IPS DF 19.7 (cell line): ENCODE data around the gene BRPF3.
A peak's percentile ranks its signal among the peaks of the same experiment; 100 is the strongest.

Experiments
- DNase-seq: peaks from one replicate; pipeline ENCODE4 v3.0.0-alpha.2; 2013; ENCODE audit warnings: low read depth, low spot score

The BRPF3 gene

DNA sequence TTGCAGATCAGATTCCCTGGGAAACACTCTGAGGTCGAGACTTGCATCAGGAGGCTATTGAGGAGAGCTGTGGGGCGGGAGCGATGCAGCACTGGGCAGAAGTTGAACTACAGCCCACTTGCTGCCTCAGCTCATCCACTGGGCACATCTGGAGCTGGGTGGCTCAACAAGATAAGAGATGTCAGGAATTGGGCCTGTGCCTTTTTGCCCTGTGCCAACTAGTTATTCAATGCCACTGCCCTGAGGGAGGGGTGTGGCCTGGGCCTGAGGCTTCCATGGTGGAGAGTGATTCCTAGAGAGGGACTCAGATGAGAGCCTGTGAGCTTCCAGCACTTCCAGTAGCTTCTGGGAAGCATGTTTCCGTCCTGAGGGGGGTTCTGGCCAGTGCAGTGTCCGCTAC lies 32.7 kb downstream of the BRPF3 start:
- no peak for DNase-seq

DNA sequence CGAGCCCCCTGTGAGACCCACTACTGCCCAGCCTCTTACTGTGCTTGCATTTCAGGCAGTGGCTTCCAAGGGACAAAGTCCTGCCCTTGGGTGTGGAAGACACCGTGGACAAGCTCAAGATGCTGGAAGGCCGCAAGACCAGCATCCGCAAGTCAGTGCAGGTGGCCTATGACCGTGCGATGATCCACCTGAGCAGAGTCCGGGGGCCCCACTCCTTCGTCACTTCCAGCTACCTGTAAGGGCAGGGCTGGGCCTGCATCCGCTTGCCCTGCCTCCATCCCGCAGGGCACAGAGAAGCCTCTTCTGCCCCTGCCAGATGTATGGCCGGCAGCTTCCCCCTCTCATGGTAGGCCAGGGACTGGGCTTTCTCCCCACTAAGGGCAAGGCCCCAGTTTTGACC lies 33.8 kb downstream of the BRPF3 start:
- DNase-seq: no peak

DNA sequence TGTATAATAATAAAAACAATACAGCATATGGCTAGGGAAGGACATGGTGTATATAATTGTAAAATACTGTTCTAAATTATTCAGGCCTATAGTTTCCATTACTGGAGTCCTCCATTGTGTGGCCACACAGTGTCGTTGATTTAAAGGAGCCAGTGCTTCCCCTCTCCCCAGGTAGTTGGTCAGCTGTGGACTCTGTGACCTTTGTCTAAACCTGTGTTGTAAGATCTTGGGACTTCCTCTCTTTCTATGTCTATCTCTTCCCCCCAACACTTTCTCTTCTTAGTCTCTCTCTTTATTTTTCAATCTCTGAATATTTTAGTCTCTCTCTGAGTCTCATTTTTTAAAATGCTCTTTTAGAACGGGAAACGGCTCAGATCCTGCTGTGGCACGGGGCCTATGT lies 35.6 kb downstream of the BRPF3 start:
- DNase-seq: no peak

DNA sequence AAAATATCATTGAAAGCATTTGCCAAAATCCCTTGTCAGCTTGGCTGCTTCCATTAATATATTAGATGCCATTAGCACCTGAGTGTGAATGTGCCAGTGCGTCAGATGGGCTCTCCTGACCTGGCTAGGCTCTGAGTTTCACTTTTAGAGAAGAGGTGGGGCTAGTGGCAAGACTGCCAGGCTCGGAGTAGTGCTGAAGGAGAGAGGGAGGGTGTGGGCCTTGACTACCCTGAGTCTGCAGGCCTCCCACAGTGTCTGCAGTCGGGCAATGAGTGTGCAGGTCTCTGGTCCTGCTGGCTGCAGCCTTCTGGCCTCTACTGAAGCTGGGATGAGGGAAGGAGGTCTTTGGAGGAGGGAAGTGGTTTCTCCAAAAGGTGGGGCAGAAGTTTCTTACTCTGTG lies 38.8 kb downstream of the BRPF3 start:
- DNase-seq: no peak

DNA sequence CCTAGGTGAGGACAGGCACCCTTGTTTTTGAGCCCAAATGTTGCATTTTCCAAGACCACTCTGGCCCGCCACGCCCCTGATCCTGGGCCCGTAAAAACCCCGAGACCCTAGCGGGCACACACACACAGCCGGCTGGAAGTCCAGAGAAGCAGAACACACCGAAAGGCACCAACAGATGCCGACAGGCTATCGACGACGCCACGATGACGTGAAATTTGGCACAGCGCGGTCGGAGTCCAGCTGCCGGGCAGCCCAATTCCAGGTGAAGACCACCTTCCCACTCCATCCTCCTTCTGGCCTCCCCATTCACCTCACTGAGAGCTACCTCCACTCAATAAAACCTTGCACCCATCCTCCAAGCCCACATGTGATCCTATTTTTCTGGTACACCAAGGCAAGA lies 39.3 kb downstream of the BRPF3 start:
- no peak for DNase-seq

DNA sequence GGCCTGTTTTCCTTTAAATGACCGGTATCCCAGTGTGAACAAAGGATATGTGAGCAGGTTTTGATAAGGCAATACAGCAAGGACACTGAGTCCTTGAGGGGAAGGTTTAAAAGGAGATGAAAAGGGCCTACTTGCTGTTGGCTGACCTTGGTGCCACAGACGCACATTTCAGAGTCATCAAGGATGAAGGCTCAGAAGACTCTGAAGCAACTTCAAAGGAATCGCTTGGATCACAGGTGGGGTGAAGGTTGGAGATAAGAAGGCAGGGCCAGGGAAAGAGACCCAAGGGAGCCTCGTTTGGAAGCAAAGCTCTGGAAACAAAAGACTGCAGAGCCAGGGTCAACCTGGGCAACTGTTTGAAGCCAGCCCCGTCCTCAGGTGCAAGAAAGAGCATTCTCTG lies 43.2 kb downstream of the BRPF3 start:
- DNase-seq: no peak

DNA sequence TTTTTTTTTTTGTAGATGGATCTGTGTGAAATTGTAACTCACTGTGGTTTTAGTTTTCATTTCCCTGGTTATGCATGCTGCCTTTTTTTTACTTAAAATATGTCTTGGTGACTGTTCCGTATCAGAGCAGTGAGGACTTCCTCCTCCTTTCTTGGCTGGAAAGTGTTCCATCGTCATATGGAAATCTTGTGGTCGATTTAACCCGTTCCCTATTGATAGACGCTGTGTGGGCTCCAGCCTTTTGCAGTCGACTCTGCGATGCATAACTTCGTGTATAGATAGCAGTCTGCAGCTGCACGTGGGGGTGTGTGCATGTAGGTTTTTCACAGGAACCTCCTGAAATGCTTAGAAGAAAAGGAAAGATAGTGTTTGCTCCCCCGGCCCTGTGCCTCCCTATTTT lies 45.2 kb downstream of the BRPF3 start:
- no peak for DNase-seq

DNA sequence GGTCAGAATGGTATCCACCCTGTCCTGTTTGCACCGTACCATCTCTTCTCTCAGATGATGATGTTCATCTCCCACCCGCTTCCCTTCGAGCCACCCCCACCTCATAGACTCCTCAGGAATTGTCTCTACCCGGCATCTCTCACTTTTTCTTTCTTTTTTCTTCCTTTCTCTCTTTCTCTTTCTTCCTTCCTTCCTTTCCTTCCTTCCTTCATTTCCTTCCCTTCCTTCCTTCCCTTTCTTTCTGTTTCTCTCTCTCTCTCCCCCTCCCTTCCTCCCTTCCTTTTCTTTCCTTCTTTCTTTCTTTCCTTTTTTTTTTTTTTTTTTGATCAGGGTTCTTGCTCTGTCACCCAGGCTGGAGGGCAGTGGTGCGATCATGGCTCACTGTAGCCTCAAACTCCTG lies 45.6 kb downstream of the BRPF3 start:
- DNase-seq: no peak

DNA sequence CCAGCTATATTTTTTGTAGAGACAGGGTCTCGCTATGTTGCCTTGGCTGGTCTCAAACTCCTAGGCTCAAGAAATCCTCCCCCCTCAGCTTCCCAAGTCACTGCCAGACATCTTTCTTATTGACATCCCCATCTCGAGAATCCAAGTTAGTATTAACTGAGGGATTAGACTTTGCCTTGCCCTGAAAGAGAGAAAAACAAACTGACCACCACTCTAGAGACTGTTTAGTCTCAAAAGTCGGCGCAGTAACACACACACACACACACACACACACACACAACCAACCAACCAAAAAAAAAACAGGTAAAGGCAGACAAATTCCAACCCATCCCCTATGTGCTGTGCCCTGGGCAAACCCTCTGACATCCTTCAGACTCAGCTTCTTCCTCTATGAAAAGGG lies 46.1 kb downstream of the BRPF3 start:
- no peak for DNase-seq

DNA sequence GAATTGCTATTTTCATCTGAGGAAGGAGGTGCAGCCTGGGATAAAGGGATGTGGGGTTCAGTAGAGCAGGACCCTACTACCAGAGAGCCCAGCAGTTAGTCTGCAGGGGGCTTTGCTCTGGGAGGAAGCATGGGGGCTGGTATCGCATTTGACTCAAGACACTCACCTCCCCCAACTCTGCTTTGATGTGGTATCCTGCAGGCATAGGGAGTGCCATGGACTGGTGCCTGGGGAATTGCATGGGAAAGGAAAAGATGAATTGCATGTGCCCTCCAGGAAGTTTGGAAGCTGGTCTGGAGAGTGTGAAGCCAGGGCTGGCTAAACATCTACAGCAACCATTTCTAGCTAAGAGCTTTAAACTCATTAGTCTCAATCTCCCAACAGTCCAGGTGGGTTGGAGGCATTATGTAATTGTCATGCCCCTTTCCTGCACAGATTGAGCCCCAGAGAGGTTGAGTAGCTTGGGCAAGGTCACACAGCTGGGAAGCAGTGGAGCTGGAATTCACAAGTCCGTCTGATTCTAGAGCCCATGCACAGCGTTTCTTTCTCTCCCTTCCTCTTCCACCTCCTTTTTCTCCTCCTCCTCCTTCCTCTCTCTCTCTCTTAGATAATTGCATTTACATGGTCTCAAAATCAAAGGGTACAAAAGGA lies 47.1 kb downstream of the BRPF3 start:
- no peak for DNase-seq

DNA sequence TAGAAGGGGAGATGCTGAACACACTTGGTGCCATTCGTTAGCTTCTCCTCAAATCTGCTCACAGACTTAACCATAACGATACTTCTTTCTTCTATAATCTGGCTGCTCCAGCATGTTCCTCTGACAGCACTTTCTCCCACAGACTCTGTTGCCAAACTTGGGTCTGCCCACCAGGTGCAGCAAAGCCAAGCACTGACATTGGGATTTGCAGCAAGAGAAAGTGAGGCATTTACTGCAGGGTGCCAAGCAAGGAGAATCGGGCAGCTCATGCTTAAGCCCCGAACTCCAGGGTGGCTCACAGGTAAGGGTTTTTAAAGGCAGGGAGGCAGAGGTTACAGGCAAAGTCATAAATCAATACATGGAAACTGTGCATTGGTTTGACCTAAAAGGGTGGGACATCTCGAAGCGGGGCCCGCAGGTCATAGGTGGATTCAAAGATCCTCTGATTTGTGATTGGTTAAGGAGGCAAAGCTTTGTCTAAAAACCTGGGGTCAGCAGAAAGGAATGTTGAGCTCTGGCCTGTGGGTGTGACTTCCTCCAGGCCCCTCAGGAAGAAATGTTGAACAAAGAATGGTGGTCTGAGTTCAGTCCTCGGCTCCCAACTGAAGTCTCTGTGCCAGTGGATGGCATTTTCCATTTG lies 48.2 kb downstream of the BRPF3 start:
- DNase-seq: peak; percentile 79

DNA sequence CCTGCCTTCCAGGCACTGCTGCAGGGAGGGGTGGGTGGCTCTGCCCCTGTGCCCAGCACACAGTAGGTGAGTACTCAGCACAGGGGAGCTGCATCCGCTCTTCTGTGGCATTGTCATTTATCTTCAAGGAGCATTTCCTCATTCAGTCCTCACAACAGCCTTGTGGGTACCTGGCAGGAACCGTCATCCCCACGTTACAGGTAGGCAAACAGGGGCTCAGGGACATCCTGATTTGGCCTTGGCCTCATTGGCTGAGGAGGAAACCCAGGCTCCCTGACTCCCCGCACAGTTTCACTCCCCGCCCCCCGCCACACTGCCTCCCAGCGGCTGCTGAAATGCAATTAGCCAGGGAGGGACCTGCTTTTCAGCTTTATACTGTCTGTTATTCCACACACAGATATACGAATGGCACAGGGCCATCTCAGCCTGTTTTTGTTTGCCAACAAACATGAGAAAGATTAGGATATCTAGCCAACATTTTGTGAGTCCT lies 49.1 kb downstream of the BRPF3 start:
- peak; percentile 30 for DNase-seq

DNA sequence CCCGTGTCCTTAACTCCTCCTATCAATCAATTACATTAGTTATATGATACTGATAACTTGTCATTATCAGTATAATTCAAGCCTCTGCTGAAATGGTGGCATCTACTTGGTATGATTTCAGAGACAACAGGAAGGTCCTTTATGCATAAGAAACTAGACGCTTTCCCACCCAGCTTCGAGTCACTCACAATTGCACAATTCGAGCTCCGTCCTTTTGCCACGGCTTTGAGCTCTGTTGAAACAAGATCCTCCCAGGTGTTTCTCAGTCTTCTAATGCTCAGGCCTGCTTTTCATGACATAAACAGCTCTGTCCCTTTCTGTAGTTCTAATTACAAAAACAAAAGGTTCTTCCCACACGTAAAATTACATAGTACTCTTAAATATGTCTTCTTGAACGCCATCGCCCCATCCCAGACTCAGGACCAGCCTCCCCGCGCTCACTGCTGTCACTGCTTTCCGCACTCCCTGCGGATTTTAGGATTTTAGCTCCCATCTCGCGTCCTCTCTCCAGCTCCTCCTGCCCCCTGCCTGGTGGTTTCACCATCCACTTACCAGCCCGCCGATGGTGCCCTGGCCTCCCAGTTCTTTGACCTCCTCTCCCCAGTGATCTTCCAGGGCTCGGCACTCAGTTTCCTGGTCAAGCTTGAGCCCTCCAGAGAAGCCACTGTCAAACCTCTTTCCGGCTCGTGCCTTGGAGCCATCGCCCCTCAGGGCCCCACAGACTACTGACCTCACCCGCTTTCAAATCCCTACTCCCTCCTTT lies 50.1 kb downstream of the BRPF3 start:
- no peak for DNase-seq

DNA sequence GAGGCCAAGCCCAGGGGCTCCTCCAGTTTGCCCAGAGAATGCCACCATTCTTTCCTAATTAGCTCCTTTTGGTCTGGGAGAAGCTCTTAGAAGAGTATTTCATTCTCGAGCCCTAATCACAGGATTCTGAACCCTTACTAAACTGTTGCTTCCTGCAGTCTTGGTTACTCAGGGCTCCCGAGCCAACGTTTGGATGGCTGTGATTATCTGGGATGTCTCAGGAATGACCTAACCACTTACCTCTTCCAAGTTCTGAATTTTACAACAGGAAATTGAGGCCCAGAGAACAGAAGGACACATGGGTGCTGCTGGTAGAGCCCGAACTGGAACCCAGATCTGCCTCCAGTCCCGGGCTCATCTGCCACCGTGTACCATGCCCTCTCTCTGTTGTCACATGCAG lies 51.1 kb downstream of the BRPF3 start:
- DNase-seq: no peak

DNA sequence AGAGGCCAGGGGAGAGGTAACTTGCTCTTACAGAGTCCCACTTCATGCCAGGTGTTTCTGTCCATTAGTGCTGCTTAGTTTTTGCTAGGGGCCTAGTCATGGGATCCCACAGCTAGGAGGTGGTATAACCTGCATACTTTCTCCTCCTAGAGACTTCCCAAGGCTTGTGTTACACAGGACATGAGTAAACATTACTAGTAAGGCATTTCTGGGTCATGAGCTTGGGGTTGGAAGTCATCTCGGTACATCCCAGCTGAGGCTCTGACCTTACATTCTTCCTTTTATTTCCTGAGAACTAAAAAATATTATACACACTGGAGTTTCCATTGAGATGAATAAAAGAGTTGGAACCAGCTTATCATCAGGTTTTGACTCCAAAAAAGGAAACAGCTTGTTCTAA lies 52.4 kb downstream of the BRPF3 start:
- DNase-seq: no peak

DNA sequence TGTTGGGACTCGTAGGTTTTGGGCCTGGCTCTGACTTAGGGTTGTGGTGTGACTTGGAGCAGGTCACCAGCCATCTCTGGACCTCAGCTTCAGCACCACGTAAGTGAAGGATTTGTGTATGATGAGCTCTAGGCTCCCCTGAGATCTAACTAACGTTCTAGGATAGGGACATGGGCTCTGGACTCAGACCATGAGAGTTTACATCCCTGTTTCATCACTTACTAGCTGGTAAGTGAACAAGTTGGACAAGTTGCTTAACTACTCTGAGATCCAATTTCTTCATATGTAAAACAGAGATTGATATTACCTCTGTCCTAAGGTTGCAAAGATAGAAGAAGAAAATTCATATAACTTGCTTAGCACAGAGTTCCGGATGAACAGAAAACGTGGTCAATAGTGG lies 53.0 kb downstream of the BRPF3 start:
- no peak for DNase-seq

DNA sequence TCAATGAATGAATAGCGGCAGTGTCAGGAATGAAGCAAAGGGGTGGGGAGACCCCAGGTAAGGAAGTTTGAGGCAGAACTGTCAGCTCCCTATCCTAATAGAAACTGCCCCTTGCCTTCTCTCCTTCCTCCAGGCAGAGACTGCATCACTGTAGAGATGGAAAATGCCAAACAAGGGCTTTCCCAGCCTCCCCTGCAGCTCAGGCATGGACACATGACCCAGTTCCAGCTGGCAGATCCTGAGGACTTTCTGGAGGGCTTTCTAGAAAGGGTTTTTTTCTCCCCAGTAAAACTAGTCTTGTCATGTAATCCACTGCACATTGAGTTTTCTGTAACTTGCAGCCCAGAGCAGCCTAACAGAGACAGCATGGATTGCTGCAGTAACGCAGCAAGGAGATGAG lies 55.5 kb downstream of the BRPF3 start:
- no peak for DNase-seq

DNA sequence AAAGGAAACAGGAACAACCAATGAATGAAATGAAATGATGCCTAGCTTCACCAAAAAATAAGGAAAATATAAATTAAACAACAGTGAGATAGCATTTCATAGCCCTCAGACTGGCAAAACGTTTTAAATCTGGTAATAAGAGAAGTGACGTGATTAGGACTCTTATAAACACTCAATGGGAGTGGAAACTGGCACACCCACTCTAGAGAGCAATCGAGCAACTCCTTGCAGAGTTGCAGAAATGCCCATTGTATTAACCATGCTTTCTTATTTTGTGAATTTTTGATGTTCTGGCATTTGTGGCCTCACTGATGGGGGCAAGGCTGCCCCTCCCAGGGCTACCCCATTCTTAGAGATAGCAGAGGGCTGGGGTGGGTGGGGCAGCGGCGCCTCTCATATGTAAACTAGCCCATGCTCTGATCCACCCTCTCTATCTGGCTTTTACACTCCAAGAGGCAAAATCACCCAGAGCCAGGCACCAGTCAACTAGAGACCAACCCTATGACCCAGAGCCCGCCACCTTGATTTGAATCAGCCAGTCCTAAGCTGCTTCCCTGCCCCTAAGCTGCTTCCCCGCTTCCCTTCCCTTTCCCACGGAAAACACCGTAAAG lies 67.0 kb downstream of the BRPF3 start:
- no peak for DNase-seq

DNA sequence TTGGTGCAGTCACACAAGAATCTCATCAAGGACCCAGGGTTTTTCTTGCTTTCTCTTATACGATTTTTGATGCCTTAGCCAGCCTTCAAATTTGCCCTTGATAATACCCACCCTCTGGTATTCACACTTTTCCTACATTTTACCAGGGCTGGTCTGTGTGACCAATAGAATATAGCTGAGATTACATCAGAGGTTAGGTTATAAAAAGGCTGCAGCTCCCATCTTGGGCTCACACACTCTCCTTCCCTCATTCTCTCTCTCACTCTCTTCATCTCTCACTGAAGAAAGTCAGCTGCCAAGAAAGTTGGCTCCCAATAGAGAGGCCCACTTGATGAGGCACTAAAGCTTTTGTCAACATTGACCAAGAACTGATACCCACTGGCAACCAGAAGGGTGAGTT lies 69.2 kb downstream of the BRPF3 start:
- DNase-seq: no peak

DNA sequence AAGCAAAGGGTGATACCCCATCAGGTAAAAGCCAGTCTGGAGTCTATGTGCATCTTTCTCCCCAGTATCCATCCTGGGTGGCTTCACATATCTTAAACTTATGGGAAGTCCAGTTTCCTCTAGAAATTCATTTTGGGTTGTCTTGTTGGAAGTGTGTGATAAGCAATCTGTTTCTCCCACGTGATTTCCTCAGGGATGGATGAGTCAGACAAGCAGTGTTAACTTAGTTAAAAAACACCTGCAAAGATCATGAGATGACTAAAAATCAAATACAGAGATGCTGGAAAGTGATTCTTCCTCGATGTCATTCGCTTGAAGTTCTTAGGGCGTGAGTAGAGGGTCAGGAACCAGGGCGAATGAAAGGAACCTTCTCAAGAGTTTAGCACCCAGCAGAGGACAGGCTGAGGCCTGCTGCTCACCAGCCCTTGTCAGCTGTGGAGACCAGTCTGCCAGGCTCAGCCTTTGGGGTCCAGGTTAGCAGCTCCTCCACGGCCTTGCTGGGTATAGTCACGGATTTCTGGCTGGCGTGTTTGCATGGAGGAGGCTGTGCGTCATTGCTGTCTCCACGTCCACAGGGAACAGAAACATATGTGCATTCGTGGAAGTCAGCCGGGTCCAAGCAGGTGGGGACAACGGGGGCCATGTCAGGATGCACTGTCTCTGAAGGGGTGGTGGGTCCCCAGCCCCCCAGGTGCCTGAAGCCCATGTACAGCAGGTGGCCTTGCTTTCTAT lies 70.5 kb downstream of the BRPF3 start:
- no peak for DNase-seq

DNA sequence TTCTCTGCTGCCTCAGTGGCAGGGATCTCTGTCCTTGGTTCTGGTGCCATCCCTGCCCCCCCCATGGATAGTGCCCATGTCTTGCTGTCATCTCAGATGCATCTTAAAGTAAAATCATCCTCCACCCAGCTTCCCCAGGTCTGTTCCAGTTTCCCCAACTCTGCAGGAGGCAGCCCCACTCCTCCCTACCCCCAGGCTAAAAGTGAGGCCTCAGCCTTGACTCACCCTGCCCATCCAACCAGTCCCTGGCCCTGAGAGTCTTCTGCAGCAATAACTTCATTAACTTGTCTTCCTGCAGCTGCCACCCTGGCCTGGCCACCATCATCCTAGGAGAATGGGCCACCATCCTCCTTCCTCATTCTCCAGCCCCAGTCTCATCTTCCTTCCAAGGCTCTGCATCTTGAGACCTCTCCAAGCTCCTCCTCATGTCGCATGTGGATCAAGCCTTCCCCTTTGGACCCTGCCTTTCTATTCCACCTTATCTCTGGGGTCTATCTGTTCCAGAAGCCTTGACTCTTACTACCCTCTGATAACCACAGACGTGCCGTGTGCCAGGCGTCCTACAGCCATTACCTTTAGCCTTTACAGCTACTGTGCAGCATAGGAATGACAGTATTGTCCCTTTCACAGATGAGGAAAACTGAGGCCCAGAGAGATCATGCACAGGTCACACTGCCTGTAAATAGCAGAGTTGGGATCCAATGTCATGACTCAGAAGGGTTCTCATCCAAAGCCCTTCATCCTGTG lies 71.4 kb downstream of the BRPF3 start:
- no peak for DNase-seq
